Measurements from ENCODE around the gene INTS7.
"Not testable (repeated sequence)": the region's sequence is repeated elsewhere in the genome, so short reads cannot be mapped to it uniquely, and the experiment has no call there.

INTS7 gene

GRCh38 chr1:211938561-211938997 is 96.8 kb downstream of the INTS7 start:
- in situ Hi-C loops (cut with MboI; ENCODE audit: low sequenced_read_pairs): no loop called here

DNA sequence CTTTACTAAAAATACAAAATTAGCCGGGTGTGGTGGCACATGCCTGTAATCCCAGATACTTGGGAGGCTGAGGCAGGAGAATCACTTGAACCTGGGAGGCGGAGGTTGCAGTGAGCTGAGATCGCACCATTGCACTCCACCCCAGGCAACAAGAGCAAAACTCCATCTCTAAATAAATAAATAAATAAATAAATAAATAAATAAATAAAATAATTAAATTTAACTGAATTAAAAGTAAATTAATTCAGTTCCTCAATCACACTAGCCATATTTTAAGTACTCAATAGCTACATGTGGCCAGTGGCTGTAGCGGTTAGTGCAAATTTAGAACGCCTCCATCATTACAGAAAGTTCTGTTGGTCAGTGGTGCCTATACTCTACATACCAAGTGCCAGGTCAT is 97.9 kb downstream of the INTS7 start:
- in situ Hi-C loops (cut with MboI; ENCODE audit: low sequenced_read_pairs): not testable (repeated sequence)

- in situ Hi-C loops (cut with MboI; ENCODE audit: low sequenced_read_pairs): no loop called here
These were observed 99.8 kb downstream of the INTS7 start for GRCh38 chr1:211935448-211935970.

- in situ Hi-C loops (cut with MboI; ENCODE audit: low sequenced_read_pairs): no loop called here
These were observed 101.2 kb downstream of the INTS7 start for GRCh38 chr1:211933946-211934714.

- in situ Hi-C loops (cut with MboI; ENCODE audit: low sequenced_read_pairs): no loop called here
These were observed 102.5 kb downstream of the INTS7 start for GRCh38 chr1:211932933-211933254.

DNA sequence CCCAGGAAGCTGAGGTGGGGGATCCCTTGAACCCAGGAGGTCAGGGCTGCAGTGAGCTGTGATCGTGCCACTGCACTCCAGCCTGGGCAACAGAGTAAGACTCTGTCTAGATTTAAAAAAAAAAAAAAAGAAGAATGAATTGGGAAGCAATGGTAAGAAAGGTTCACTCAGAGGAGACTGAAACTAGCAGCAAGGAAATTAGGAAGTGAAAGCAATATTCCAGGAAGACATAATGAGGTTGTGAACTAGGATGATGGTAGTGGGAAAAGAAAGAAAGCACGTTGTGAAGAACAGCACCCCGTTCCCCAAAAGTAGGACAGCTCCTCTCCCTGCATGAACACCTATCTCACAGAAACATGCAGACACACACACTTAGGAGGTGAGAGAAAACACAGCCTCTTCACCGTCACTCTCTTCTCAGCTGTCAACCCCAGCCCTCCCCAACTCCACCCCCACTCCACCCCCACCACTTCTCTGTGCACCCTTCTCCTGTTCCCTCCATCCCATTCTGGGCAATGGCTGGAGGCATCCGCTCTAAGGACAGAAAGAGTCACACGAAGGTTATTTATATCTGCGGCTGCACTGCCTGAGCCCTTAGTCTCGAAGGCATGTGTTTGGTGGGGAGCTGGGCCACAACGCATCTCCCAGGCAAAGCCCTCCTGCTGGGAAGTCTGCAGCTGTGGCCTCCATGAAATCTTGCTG is 103.0 kb downstream of the INTS7 start:
- in situ Hi-C loops (cut with MboI; ENCODE audit: low sequenced_read_pairs): no loop called here

GRCh38 chr1:211929683-211930082 is 105.7 kb downstream of the INTS7 start:
- in situ Hi-C loops (cut with MboI; ENCODE audit: low sequenced_read_pairs): no loop called here

DNA sequence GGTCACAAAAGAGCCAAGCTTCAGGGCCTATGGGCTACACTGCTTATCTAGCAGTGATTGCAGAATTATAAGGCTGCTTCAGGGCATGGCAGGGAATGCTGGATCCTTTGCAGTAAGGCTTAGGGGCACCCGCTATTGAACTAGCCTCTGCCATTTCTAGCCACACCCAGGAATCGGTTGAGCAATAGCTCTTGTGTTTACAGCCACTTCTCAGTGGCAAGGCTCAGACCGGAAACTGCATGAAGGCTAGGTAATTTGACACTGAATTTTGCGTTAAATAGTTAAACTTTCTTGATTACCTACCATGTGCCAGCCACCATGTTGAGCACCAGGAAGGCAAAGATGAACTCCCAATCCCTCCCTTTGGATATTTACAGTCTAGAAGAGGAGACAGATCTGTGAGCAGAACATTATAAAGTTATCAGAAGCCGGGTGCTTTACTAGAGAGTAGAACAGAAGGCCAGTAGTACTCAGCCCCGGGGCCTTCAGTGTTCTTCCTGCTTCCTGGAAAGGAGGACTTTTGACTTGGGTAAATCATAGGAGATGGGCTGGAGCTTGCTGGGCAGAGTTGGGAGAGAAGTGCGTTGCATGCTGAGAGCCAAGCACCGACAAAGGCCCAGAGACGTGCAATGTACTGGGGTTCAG is 106.2 kb downstream of the INTS7 start:
- in situ Hi-C loops (cut with MboI; ENCODE audit: low sequenced_read_pairs): no loop called here

DNA sequence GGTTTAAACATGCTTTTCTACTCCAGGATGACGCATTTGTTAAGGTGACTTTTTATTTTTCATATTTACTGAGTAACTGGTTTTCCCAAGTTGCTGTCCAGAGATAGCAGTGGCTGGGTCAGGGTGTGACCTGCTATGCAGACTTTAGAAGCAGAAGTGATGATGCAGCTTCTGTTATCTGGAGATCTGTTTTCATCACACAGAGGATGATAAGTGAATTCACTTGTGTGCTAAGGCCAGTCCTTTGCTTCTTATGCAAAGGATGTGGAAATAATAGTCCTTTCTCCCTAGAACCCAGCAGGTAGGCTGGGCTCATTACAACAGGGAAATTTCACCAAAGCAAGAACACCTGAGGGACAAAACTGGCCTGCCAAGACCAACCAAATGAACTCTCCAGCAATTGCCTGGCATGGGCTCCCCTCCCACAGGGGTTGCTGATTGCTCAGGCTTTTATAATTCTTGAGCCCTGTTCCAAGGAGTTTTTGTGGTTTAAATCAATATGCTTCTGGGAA is 107.0 kb downstream of the INTS7 start:
- in situ Hi-C loops (cut with MboI; ENCODE audit: low sequenced_read_pairs): no loop called here

DNA sequence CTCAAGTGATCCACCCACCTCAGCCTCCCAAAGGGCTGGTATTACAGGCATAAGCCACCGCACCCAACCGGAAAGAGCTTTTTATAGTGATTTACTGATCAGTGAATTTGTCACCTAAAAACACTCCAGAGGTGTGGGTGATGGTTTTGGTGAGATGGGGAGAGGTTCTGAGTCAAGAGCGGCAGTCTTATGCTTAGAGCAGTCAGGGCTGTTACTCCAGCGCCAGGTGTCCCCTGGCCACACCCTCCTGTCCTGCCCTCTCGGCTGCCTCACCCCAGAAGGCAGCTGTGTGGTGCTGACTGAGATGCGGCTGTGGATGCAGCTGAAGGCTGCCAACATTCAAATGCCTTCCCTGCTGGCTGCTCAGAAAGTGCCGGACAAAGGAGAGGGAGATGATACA is 110.3 kb downstream of the INTS7 start:
- in situ Hi-C loops (cut with MboI; ENCODE audit: low sequenced_read_pairs): no loop called here

DNA sequence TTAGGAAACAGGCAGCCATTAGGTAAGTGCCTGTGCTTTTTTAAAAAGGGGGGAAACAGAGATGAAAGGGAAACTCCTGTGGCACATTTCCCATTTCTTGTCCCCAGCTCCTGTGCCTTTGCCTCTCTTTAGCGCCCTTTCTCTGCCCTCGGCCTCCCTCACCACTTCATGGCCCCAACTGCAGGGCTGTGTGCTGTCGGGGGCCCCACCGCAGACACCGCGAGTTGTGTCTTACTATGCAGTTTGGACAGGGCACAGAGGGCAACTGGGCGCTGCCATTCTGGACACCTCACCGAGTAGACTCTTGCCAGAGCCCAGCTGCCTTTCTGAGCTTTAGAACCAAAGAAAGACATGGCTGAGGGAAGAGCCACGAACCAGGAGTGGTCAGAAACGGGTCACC is 111.1 kb downstream of the INTS7 start:
- in situ Hi-C loops (cut with MboI; ENCODE audit: low sequenced_read_pairs): no loop called here

DNA sequence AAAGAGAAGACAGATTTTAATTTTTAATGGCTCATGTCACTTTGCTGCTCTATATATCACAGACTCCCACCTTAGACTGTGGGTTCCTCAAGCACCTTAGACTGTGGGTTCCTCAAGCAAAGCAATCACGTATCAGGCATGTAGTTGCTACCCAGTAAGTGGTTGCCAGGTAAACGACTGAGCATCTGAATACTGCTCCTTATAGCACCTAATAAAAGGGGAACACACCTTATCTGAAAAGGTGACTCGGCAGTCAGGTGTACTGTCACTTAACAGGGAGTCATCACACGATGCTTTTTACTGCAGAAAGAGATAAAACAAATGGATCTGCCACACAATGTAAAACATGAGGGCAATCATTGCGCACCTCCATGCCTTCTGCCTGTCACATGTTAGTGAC is 112.3 kb downstream of the INTS7 start:
- in situ Hi-C loops (cut with MboI; ENCODE audit: low sequenced_read_pairs): no loop called here

- in situ Hi-C loops (cut with MboI; ENCODE audit: low sequenced_read_pairs): no loop called here
These were observed 113.7 kb downstream of the INTS7 start for GRCh38 chr1:211921579-211922095.

- in situ Hi-C loops (cut with MboI; ENCODE audit: low sequenced_read_pairs): no loop called here
These were observed 114.6 kb downstream of the INTS7 start for GRCh38 chr1:211920602-211921226.

DNA sequence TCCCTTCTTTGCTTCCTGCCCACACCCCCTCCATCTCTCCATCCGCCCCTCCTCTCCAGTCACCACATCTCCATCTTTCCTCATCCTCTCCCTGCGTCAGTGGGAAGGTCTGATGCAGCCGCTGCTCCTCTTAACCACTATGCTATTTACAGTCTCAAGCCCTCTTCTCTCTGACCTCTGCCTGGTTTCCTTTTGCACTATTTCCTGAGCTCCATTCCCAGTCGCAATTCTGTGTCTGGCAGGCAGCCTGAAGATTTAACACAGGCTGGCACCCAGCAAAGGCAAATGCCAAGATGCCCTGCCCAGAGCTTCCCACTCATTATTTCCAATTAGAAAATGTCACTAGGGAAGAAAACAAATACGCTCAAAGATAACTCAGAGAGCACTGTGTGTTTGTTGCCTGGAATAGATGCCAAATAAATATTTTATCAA is 115.2 kb downstream of the INTS7 start:
- in situ Hi-C loops (cut with MboI; ENCODE audit: low sequenced_read_pairs): no loop called here

GRCh38 chr1:211918843-211919414 is 116.4 kb downstream of the INTS7 start:
- in situ Hi-C loops (cut with MboI; ENCODE audit: low sequenced_read_pairs): no loop called here

- in situ Hi-C loops (cut with MboI; ENCODE audit: low sequenced_read_pairs): not testable (repeated sequence)
These were observed 118.9 kb downstream of the INTS7 start for GRCh38 chr1:211916458-211916857.

- in situ Hi-C loops (cut with MboI; ENCODE audit: low sequenced_read_pairs): no loop called here
These were observed 119.4 kb downstream of the INTS7 start for GRCh38 chr1:211915924-211916323.

DNA sequence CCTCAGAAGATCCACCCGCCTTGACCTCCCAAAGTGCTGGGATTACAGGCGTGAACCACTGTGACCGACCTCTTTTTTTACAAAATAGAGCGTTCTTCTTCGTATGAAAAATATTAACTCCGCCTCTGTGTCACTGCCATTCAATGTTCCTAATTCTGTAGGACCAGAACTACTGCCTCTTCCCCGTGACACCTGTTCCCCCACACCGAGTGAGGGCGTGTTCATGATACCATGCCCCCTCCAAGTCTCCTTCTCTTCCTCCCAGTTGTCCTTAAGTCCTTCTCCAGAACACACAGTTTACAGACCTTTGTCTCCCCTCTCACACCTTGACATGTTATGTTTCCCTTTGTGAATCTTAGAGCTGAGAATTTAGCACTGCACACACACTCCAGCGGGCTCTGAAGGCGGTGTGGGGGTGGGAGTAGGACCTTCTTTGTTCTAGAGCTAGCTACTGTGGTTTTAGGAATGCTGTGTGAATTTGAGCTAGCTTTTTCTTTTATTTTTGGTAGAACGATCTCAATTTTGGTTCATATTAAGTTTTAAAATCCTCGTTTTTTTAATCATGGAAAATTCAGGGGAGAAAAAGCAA is 122.4 kb downstream of the INTS7 start:
- in situ Hi-C loops (cut with MboI; ENCODE audit: low sequenced_read_pairs): no loop called here

- in situ Hi-C loops (cut with MboI; ENCODE audit: low sequenced_read_pairs): no loop called here
These were observed 123.3 kb downstream of the INTS7 start for GRCh38 chr1:211912038-211912437.

All from hTERT RPE-1 (cell line).